HG03139 (cell line): ENCODE measurements around the gene PLEKHS1.
"Not testable (repeated sequence)": the region's sequence is repeated elsewhere in the genome, so short reads cannot be mapped to it uniquely, and the experiment has no call there.

ENCODE experiments used
- ATAC-seq: cut with Tn5 transposase; IDR thresholded peaks from one replicate; pipeline ENCODE4 v1.9.1; 2021; ENCODE audit not compliant: unreplicated experiment

Gene PLEKHS1

DNA sequence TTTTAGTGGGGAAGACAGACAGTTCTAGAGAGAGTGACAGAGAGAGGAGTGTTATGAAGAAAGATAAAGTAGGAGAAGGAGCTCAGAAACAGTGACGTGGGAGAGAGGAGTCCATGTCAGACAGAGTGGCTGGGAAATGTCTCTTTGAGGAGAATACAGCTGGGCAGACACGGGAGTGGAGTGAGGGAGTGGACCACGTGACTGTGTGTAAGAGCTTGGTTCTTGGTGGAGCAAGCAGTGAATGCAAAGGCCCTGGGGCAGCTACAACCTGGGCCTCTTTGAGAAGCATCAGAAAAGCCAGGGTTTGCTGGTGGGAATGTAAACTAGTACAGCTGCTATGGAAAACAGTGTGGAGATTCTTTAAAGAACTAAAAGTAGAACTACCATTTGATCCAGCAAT is 11.9 kb upstream of the PLEKHS1 start:
- ATAC-seq: no peak

DNA sequence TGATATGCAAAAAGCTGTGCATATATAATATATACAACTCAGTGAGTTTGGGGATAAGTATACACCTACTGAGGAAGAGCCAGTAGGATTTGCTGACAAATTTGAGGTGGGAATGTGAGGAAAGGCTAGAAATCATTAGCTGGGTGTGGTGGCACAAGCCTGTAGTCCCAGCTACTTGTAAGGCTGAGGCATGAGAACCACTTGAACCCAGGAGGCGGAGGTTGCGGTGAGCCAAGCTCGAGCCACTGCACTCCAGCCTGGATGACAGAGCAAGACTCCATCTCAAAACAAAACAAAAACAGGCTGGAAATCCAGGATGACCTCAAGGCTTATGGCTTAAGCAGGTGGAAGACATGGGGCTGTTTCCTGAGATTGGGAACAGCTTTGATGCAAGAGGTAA is 10.6 kb upstream of the PLEKHS1 start:
- no peak for ATAC-seq

DNA sequence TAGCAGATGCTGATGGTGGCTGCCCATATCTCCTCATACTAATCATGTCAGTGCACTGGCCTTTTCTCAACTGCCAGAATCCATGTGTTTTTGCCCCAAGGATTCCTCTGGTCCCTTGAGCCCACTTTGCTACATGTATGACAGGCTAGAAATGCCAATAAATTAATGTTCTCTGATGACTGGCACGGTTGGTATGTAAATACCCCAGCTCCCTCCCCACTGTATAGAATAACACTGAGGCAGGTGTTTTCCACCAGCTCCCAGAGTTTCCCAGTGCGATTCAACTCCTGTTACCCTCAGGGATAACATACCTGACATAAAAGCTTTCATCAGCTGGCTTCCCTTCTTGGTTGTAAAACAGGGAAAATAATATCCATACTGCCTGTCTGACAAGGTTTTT is 9.0 kb upstream of the PLEKHS1 start:
- no peak for ATAC-seq

- ATAC-seq: no peak
These were observed 7.9 kb upstream of the PLEKHS1 start for GRCh38 chr10:113743594-113743993.

DNA sequence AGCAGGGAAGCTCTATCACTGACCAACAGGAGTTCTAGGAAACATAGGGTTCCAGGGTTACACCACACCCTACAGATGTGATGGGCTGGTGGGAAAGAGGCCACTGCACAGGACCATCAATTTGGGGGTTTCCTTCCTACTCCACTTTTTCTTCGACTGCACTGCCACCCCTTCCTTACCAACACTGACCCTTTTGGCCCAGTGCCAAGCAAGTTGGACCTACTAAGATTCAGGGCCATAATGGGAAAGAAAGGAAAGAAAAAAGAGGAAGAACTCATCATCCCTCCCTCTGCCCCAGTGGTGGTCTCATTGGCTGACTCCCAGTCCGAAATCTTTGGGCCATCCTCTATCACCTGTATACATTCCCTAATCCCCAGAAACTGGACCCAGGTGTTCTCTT is 6.1 kb upstream of the PLEKHS1 start:
- no peak for ATAC-seq

DNA sequence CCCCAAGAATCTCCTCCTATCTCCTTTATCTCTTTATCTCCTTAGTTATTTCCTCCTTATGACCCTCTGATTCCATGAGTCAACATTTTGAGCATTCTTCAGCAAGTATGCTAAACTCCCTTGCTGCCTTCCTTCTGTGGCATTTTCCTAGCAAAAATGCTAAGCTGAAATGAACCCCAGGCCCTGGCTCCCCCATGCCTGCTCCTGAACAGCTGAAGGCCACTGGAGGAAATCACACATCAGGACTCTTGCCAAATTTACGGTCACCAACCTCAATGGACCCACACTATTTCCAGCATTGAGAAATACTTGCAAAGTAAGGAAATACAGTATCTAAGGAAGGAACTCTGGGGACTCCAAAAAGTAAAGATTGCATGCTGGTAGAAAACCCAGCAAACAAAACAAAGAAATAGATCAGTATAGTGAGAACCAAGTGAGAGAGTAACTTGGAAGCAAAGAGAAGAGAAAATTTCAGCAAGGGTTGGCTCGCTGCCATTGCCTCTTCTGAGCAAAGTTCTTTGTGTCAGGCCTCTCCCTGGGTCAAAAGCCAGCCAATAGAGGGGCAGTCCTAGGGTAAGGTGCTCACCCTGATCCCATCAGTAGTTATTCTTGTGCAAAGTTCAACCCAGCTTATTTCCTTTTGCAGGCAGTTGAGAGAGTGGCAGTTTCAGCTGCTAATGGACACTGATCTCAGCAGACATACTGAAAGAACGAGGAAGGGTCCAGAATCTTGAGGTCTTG is 5.1 kb upstream of the PLEKHS1 start:
- no peak for ATAC-seq

GRCh38 chr10:113752553-113752952 is 1.1 kb downstream of the PLEKHS1 start:
- ATAC-seq: no peak

- no peak for ATAC-seq
These were observed 1.7 kb downstream of the PLEKHS1 start for GRCh38 chr10:113753020-113753692.

DNA sequence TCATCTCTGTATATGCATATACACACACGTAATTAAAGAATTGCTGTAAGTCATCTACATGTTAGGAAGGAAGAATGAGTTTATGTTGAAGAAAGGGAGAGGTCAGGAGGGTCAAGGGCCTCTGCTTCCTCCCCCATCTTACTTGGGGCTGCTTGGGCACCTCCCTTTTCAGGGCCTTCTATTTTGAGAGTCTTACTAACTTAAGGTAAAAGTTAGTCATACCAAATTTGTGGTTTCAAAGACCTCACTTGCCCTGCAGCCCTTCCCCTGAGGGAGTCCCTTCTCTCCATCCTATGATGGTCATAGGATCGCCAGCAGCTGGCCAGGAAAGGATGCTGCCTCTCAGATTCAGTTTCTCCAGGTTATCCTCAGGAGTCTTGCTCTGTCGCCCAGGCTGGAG is 2.6 kb downstream of the PLEKHS1 start:
- ATAC-seq: no peak

GRCh38 chr10:113754768-113755167 is 3.3 kb downstream of the PLEKHS1 start:
- no peak for ATAC-seq

DNA sequence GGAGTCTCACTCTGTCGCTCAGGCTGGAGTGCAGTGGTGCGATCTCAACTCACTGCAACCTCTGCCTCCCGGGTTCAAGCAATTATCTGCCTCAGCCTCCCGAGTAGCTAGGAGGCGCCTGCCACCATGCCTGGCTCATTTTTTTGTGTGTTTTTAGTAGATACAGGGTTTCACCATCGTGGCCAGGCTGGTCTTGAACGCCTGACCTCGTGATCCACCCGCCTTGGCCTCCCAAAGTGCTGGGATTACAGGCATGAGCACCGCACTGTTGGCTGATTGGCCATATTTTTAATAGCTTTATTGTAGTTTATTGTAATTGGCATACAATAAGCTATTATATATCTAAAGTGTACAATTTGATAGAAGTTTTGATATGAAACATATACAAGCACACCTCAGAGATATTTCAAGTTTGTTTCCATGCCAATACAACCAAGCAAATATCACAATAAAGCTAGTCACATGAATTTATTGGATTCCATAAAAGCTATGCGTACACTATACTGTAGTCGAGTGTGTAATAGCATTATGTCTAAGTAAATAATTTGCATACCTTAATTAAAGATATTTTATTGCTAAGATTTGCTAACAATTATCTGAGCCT is 5.6 kb downstream of the PLEKHS1 start:
- no peak for ATAC-seq

- no peak for ATAC-seq
These were observed 10.6 kb downstream of the PLEKHS1 start for GRCh38 chr10:113762083-113762482.

- ATAC-seq: no peak
These were observed 13.1 kb downstream of the PLEKHS1 start for GRCh38 chr10:113764582-113764981.

GRCh38 chr10:113765910-113766309 is 14.4 kb downstream of the PLEKHS1 start:
- ATAC-seq: no peak

GRCh38 chr10:113767222-113767621 is 15.7 kb downstream of the PLEKHS1 start:
- ATAC-seq: no peak

GRCh38 chr10:113770346-113770745 is 18.9 kb downstream of the PLEKHS1 start:
- ATAC-seq: no peak

DNA sequence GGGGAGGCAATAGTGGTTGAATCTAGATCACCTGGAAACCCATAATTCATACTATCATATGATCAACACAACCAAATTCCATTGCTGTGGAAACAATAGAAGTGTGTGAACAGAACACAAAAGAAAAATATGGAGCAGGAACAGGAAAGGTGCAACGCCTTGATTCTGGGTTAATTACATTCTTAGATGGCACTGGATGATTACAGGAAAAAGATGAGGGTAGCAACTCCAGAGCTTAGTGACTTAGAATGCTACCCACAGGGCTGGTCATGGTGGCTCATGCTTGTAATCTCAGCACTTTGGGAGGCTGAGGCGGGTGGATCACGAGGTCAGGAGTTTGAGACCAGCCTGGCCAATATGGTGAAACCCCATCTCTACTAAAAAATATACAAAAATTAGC is 19.6 kb downstream of the PLEKHS1 start:
- ATAC-seq: not testable (repeated sequence)

- no peak for ATAC-seq
These were observed 24.3 kb downstream of the PLEKHS1 start for GRCh38 chr10:113775686-113776294.

DNA sequence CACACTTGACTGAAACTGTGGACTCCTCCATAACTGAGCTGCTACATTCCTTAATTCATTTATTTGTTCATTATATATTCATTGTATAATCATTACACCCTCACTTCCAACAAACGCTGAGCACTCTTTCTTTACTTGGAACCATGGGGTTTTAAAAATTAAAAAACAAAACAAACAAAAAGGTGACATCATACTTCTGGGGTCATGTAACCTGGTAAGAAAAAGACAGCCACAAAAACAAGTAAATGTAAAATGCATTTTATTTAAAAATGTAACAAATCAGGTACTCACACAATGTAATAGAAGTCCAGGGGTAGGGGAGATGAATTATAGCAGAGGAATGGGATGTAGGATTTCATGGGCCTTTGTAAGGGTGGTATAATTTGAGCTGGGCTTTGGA is 25.1 kb downstream of the PLEKHS1 start:
- ATAC-seq: no peak

GRCh38 chr10:113780681-113781250 is 29.3 kb downstream of the PLEKHS1 start:
- ATAC-seq: no peak

- ATAC-seq: no peak
These were observed 30.9 kb downstream of the PLEKHS1 start for GRCh38 chr10:113782367-113782766.
